A673 (cell line): Measurements from ENCODE around the gene RAP1GAP.

Experiments
- EZH2 ChIP-seq: fragments of 200-600 bp; sonication (generic); IDR thresholded peaks from 2 replicates; pipeline ENCODE4 v1.6.1; 2017; ENCODE audit warnings: borderline replicate concordance, low read depth, mild to moderate bottlenecking, mixed read lengths, antibody characterized with exemption, low read length; ENCODE audit not compliant: poor library complexity, severe bottlenecking
- TF ChIP-seq, protein P1 (sequence below): fragments of 300-800, 200-600 bp; sonication (generic); conservative IDR thresholded peaks from 2 replicates; pipeline ENCODE4 v1.5.1; 2017; ENCODE audit warnings: low read depth, mild to moderate bottlenecking, antibody characterized with exemption, low read length, moderate library complexity, mixed read lengths

DNA sequence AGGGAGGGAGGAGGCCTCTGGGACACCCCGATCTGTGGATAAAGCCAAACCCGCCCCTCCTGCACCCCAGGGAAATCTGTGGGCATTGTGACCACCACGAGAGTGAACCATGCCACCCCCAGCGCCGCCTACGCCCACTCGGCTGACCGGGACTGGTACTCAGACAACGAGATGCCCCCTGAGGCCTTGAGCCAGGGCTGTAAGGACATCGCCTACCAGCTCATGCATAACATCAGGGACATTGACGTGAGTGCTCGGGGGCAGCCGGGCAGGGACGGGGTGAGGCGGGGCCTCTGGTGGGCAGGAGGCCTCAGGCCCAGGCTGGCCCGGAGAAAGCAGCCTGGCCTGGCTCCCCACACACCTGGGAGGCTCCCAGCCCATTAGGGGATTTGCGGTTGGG is 105.2 kb downstream of the RAP1GAP start:
- TF ChIP-seq, protein P1, sequence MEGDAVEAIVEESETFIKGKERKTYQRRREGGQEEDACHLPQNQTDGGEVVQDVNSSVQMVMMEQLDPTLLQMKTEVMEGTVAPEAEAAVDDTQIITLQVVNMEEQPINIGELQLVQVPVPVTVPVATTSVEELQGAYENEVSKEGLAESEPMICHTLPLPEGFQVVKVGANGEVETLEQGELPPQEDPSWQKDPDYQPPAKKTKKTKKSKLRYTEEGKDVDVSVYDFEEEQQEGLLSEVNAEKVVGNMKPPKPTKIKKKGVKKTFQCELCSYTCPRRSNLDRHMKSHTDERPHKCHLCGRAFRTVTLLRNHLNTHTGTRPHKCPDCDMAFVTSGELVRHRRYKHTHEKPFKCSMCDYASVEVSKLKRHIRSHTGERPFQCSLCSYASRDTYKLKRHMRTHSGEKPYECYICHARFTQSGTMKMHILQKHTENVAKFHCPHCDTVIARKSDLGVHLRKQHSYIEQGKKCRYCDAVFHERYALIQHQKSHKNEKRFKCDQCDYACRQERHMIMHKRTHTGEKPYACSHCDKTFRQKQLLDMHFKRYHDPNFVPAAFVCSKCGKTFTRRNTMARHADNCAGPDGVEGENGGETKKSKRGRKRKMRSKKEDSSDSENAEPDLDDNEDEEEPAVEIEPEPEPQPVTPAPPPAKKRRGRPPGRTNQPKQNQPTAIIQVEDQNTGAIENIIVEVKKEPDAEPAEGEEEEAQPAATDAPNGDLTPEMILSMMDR, result no peak
- TF ChIP-seq EZH2, result no peak
